ENCODE measurements around the gene BZW2. TPM values are rescaled to one million over a fixed set of nuclear protein-coding genes. Genes with fewer than 3 reads are reported as not detected.

Gene BZW2
- total and polyA plus RNA-seq, 2 donors (not counting 1 experiment from before 2014, with no cell fraction given): 18.4 to 20.6 TPM

- H3K79me2 ChIP-seq (ENCODE audit: control insufficient read depth, insufficient read depth, low read length): no peaks in the 10 kb centered on the region
- CTCF ChIA-PET: interaction anchor here (1.0 kb wide), 1 partner anchor 41 kb away, joined by 3 read pairs; no protein-coding TSS in a partner anchor
- DNase-seq (no peak), ATAC-seq (ENCODE audit: low read depth) (no peak)
- Mint-ChIP-seq H3K4me1 (no peaks in the 10 kb centered on the region), H3K27ac (no peak overlapping the region), H3K9me3 (ENCODE audit: insufficient read depth) (no peaks in the 10 kb centered on the region), H3K27me3 (no peaks in the 10 kb centered on the region), H3K4me3 (no peak overlapping the region)
- H3K9me3 ChIP-seq (ENCODE audit: control extremely low read depth in 1 of 3, control insufficient read depth in 2 of 3, insufficient read depth in 1 of 3, low read length in 2 of 3): peaks cover 0 to 3% (median 0%) of the 10 kb centered on the region in 3 donors
- intact Hi-C loops (cut with micrococcal nuclease): no loop called here
- TF ChIP-seq CTCF (IDR thresholded peaks at IDR 0.05) (no peak), EZH2 (IDR thresholded peaks at IDR 0.05; ENCODE audit: borderline replicate concordance, insufficient read depth, low read depth, low read length, poor library complexity, severe bottlenecking) (no peak)
- no peaks in the 10 kb centered on the region for H3K36me3 ChIP-seq (replicated peaks in 1 of 2; ENCODE audit: control extremely low read depth in 1 of 2, control insufficient read depth in 1 of 2, extremely low read depth in 1 of 2, insufficient read depth in 2 of 2, low read length in 1 of 2)
- H3K4me1 ChIP-seq (ENCODE audit: control insufficient read depth in 2 of 2, insufficient read depth in 2 of 2, low read length in 2 of 2): no peaks in the 10 kb centered on the region
- whole genome bisulfite sequencing (ENCODE audit: insufficient coverage): 100% methylated on average over 4 of the region's 10 CpGs
- H2AFZ ChIP-seq (ENCODE audit: insufficient read depth, low read depth, low read length, poor library complexity, severe bottlenecking): no peak overlapping the region
- H3K27me3 ChIP-seq (replicated peaks in 1 of 4; ENCODE audit: control extremely low read depth in 1 of 4, control insufficient read depth in 3 of 4, insufficient read depth in 4 of 4, low read length in 3 of 4): no peaks in the 10 kb centered on the region
- no peak overlapping the region for H3K4me2 ChIP-seq (replicated peaks; ENCODE audit: low read depth, low read length, poor library complexity, severe bottlenecking)
- no peaks in the 10 kb centered on the region for H4K20me1 ChIP-seq (ENCODE audit: control insufficient read depth, insufficient read depth, low read length, poor library complexity, severe bottlenecking)
- no peak overlapping the region for H3K27ac ChIP-seq (ENCODE audit: low read length in 2 of 2)
- POLR2A ChIA-PET: no interaction called here
- H3K9ac ChIP-seq (ENCODE audit: low read length): no peak overlapping the region
- H3K4me3 ChIP-seq (ENCODE audit: control extremely low read depth in 1 of 5, extremely low read depth in 1 of 5, insufficient read depth in 1 of 5, low read depth in 2 of 5, low read length in 4 of 5): no peak overlapping the region
These were observed 82.8 kb downstream of the BZW2 start for GRCh38 chr7:16728811-16729210.

- ATAC-seq (ENCODE audit: low read depth): no peak
- no peaks in the 10 kb centered on the region for H3K79me2 ChIP-seq (ENCODE audit: control insufficient read depth, insufficient read depth, low read length)
- H3K9ac ChIP-seq (ENCODE audit: low read length): no peak overlapping the region
- CTCF ChIA-PET: interaction anchor here (1.0 kb wide), 1 partner anchor 41 kb away, joined by 3 read pairs; no protein-coding TSS in a partner anchor
- no peak overlapping the region for H3K4me3 Mint-ChIP-seq
- DNase-seq: no peak
- intact Hi-C loops (cut with micrococcal nuclease): no loop called here
- no peak overlapping the region for H3K27ac Mint-ChIP-seq
- no peak overlapping the region for H2AFZ ChIP-seq (ENCODE audit: insufficient read depth, low read depth, low read length, poor library complexity, severe bottlenecking)
- H3K4me3 ChIP-seq (ENCODE audit: control extremely low read depth in 1 of 5, extremely low read depth in 1 of 5, insufficient read depth in 1 of 5, low read depth in 2 of 5, low read length in 4 of 5): no peak overlapping the region
- peaks cover 0 to 3% (median 0%) of the 10 kb centered on the region in 3 donors for H3K9me3 ChIP-seq (ENCODE audit: control extremely low read depth in 1 of 3, control insufficient read depth in 2 of 3, insufficient read depth in 1 of 3, low read length in 2 of 3)
- POLR2A ChIA-PET: no interaction called here
- TF ChIP-seq CTCF (IDR thresholded peaks at IDR 0.05) (no peak), EZH2 (IDR thresholded peaks at IDR 0.05; ENCODE audit: borderline replicate concordance, insufficient read depth, low read depth, low read length, poor library complexity, severe bottlenecking) (no peak)
- no peaks in the 10 kb centered on the region for H3K27me3 ChIP-seq (replicated peaks in 1 of 4; ENCODE audit: control extremely low read depth in 1 of 4, control insufficient read depth in 3 of 4, insufficient read depth in 4 of 4, low read length in 3 of 4)
- no peaks in the 10 kb centered on the region for H4K20me1 ChIP-seq (ENCODE audit: control insufficient read depth, insufficient read depth, low read length, poor library complexity, severe bottlenecking)
- H3K36me3 ChIP-seq (replicated peaks in 1 of 2; ENCODE audit: control extremely low read depth in 1 of 2, control insufficient read depth in 1 of 2, extremely low read depth in 1 of 2, insufficient read depth in 2 of 2, low read length in 1 of 2): no peaks in the 10 kb centered on the region
- no peak overlapping the region for H3K27ac ChIP-seq (ENCODE audit: low read length in 2 of 2)
- no peaks in the 10 kb centered on the region for H3K9me3 Mint-ChIP-seq (ENCODE audit: insufficient read depth)
- WGBS (ENCODE audit: insufficient coverage): no CpG with 5 or more reads among the region's 2 CpGs
- no peaks in the 10 kb centered on the region for H3K4me1 Mint-ChIP-seq
- no peaks in the 10 kb centered on the region for H3K4me1 ChIP-seq (ENCODE audit: control insufficient read depth in 2 of 2, insufficient read depth in 2 of 2, low read length in 2 of 2)
- no peaks in the 10 kb centered on the region for H3K27me3 Mint-ChIP-seq
- H3K4me2 ChIP-seq (replicated peaks; ENCODE audit: low read depth, low read length, poor library complexity, severe bottlenecking): no peak overlapping the region
These were observed 83.6 kb downstream of the BZW2 start for GRCh38 chr7:16729541-16729940.

Data from B cell (primary cell).